ENCODE results near the gene KLK4. TPM values are rescaled to one million over a fixed set of nuclear protein-coding genes. Genes with fewer than 3 reads are reported as not detected.

The KLK4 gene
- total RNA-seq, 2 experiments from 2014 or later = not detected

DNA sequence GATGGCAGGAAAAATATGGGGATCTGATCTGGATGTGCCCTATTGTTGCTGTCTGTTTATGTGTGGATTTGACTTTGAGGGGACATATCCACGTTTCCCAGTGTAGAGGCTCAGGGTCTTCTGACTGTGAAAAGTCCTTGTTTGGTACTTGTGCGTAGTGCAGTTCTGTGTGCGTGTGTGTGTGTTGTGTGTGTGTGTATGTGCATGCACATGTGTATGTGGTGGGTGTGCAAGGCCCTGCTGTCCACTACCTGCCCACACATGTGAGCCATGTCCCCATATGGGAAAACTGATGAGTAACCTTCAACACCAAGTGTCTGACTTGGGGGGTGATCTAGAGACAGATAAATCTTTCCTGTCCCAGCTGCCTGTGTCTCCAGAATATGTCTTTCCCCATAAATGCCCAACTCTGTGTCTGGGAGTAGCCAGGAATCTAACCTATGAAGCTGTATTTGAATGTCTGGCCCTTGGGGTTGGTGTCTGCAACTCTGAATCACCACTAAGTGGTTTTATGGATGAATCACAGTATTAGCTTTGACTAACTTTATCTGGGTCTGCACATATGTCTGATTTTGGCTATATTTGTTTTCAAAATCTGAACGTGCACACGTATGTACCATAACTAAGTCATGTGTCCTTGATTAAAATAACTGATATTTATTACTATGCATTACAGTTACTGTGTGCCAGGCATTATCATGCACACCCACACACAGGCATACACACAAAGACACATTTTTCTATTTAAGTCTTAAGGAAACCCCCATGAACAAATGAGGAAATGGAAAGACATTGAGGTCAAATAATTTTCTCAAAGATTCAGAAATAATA is 20.6 kb downstream of the KLK4 start:
- no peak for ATAC-seq

DNA sequence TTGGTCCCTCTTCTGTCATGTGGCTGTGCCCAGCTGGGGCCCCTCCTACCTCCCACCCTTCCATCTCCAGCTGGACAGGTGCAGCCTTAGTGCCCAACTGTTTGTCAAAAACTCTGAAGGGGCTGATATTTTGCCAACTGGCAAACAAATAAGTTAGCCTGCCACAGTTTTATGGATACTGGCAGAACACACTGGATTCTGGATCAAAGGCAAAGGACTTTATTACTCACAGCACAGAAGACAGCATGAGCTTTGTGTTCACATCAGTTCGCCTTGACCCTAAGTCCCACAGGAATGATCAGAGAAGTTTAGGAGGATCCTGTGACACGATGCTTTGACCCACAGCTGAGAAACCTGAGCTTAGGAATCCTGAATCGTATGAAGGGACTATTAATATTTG is 21.6 kb downstream of the KLK4 start:
- H3K4me3 Mint-ChIP-seq = no peak overlapping the region
- CTCF ChIA-PET = no interaction called here
- ATAC-seq (no peak), DNase-seq (no peak)
- no peaks in the 10 kb centered on the region for H3K4me1 Mint-ChIP-seq
- no peaks in the 10 kb centered on the region for H3K36me3 Mint-ChIP-seq
- H3K9me3 Mint-ChIP-seq (ENCODE audit: low read depth) = no peaks in the 10 kb centered on the region
- H3K27ac Mint-ChIP-seq = no peak overlapping the region
- peaks cover 24% of the 10 kb centered on the region for H3K27me3 Mint-ChIP-seq

More for the DNA sequence above, 20.6 kb downstream of the KLK4 start:
- H3K4me1 Mint-ChIP-seq = no peaks in the 10 kb centered on the region
- peaks cover 2% of the 10 kb centered on the region for H3K9me3 Mint-ChIP-seq (ENCODE audit: low read depth)
- H3K27me3 Mint-ChIP-seq = peaks cover 21% of the 10 kb centered on the region
- H3K27ac Mint-ChIP-seq = no peak overlapping the region
- H3K36me3 Mint-ChIP-seq = no peaks in the 10 kb centered on the region
- no peak overlapping the region for H3K4me3 Mint-ChIP-seq
- CTCF ChIA-PET = interaction anchor here (1.0 kb wide), 1 partner anchor 31 kb away, joined by 3 read pairs; no protein-coding TSS in a partner anchor
- no peak for DNase-seq

GRCh38 chr19:50882188-50882587 is 29.0 kb downstream of the KLK4 start:
- Mint-ChIP-seq H3K9me3 (ENCODE audit: low read depth) (no peaks in the 10 kb centered on the region), H3K4me1 (peaks cover 3% of the 10 kb centered on the region), H3K27ac (no peak overlapping the region), H3K36me3 (no peaks in the 10 kb centered on the region), H3K4me3 (no peak overlapping the region), H3K27me3 (peaks cover 29% of the 10 kb centered on the region)
- DNase-seq (no peak), ATAC-seq (no peak)
- CTCF ChIA-PET = interaction anchor here (0.6 kb wide), 1 partner anchor 99 kb away, joined by 5 read pairs; no protein-coding TSS in a partner anchor

DNA sequence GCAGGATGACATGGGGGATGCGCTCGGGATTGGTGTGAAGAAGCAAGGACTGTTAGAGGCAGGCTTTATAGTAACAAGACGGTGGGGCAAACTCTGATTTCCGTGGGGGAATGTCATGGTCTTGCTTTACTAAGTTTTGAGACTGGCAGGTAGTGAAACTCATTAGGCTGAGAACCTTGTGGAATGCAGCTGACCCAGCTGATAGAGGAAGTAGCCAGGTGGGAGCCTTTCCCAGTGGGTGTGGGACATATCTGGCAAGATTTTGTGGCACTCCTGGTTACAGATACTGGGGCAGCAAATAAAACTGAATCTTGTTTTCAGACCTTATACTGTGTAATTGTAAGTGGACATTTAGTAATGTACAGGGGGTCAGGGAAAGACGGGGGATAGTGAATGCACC is 31.0 kb downstream of the KLK4 start:
- no peaks in the 10 kb centered on the region for H3K9me3 Mint-ChIP-seq (ENCODE audit: low read depth)
- ATAC-seq (no peak), DNase-seq (no peak)
- H3K4me3 Mint-ChIP-seq = no peak overlapping the region
- peaks cover 21% of the 10 kb centered on the region for H3K27me3 Mint-ChIP-seq
- H3K27ac Mint-ChIP-seq = no peak overlapping the region
- peaks cover 3% of the 10 kb centered on the region for H3K4me1 Mint-ChIP-seq
- CTCF ChIA-PET = no interaction called here
- no peaks in the 10 kb centered on the region for H3K36me3 Mint-ChIP-seq

DNA sequence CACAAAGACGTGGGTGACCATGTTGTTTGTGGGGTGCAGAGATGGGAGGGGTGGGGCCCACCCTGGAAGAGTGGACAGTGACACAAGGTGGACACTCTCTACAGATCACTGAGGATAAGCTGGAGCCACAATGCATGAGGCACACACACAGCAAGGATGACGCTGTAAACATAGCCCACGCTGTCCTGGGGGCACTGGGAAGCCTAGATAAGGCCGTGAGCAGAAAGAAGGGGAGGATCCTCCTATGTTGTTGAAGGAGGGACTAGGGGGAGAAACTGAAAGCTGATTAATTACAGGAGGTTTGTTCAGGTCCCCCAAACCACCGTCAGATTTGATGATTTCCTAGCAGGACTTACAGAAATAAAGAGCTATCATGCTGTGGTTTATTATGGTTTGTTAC is 32.3 kb downstream of the KLK4 start:
- CTCF ChIA-PET = interaction anchor here (0.6 kb wide), 1 partner anchor 43 kb away, joined by 3 read pairs; no protein-coding TSS in a partner anchor
- Mint-ChIP-seq H3K9me3 (ENCODE audit: low read depth) (no peaks in the 10 kb centered on the region), H3K27me3 (peaks cover 17% of the 10 kb centered on the region), H3K36me3 (no peaks in the 10 kb centered on the region), H3K27ac (no peak overlapping the region), H3K4me1 (peaks cover 3% of the 10 kb centered on the region), H3K4me3 (no peak overlapping the region)
- ATAC-seq = no peak
- DNase-seq = no peak

DNA sequence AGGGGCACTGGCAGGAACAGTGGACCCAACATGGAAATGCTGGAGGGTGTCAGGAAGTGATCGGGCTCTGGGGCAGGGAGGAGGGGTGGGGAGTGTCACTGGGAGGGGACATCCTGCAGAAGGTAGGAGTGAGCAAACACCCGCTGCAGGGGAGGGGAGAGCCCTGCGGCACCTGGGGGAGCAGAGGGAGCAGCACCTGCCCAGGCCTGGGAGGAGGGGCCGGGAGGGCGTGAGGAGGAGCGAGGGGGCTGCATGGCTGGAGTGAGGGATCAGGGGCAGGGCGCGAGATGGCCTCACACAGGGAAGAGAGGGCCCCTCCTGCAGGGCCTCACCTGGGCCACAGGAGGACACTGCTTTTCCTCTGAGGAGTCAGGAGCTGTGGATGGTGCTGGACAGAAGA is 33.9 kb downstream of the KLK4 start:
- DNase-seq (no peak), ATAC-seq (no peak)
- Mint-ChIP-seq H3K4me1 (peaks cover 3% of the 10 kb centered on the region), H3K4me3 (no peak overlapping the region), H3K27me3 (peaks cover 16% of the 10 kb centered on the region), H3K36me3 (no peaks in the 10 kb centered on the region), H3K27ac (no peak overlapping the region), H3K9me3 (ENCODE audit: low read depth) (no peaks in the 10 kb centered on the region)
- CTCF ChIA-PET = no interaction called here

GRCh38 chr19:50876456-50876855 is 34.7 kb downstream of the KLK4 start:
- ATAC-seq = no peak

GRCh38 chr19:50875795-50876422 is 35.3 kb downstream of the KLK4 start:
- Mint-ChIP-seq H3K27ac (no peak overlapping the region), H3K27me3 (peaks cover 25% of the 10 kb centered on the region), H3K4me1 (peaks cover 3% of the 10 kb centered on the region), H3K4me3 (no peak overlapping the region), H3K9me3 (ENCODE audit: low read depth) (no peaks in the 10 kb centered on the region), H3K36me3 (no peaks in the 10 kb centered on the region)
- CTCF ChIA-PET = interaction anchor here (1.1 kb wide), 1 partner anchor 46 kb away, joined by 3 read pairs; no protein-coding TSS in a partner anchor
- DNase-seq (no peak), ATAC-seq (no peak)

More at GRCh38 chr19:50876456-50876855, 34.7 kb downstream of the KLK4 start:
- no peak overlapping the region for H3K4me3 Mint-ChIP-seq
- peaks cover 20% of the 10 kb centered on the region for H3K27me3 Mint-ChIP-seq
- no peak overlapping the region for H3K27ac Mint-ChIP-seq
- DNase-seq = no peak
- H3K9me3 Mint-ChIP-seq (ENCODE audit: low read depth) = no peaks in the 10 kb centered on the region
- CTCF ChIA-PET = no interaction called here
- no peaks in the 10 kb centered on the region for H3K36me3 Mint-ChIP-seq
- peaks cover 3% of the 10 kb centered on the region for H3K4me1 Mint-ChIP-seq

DNA sequence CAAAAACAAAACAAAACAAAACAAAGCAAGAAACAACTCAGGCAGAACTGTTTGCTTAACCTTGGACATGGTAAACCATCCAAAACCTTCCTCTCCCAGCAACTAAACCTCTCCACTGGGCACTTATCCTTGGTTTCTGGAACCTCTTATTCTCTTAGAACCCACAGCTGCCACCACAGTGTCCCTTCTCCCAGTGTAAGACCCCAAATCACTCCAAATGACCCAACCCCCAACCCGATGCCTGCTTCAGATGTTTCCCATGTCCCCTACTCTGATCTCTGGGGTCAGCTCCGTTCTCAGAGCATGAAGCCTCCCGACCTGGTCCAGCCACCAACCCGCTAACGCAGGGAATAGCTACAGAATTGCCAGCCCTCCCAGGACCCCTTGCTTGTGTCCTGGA is 37.0 kb downstream of the KLK4 start:
- Mint-ChIP-seq H3K4me3 (no peak overlapping the region), H3K36me3 (no peaks in the 10 kb centered on the region), H3K9me3 (ENCODE audit: low read depth) (no peaks in the 10 kb centered on the region), H3K27ac (no peak overlapping the region), H3K4me1 (peaks cover 3% of the 10 kb centered on the region), H3K27me3 (peaks cover 17% of the 10 kb centered on the region)
- ATAC-seq (no peak), DNase-seq (no peak)
- CTCF ChIA-PET = no interaction called here

- H3K9me3 Mint-ChIP-seq (ENCODE audit: low read depth) = no peaks in the 10 kb centered on the region
- CTCF ChIA-PET = interaction anchor here (1.3 kb wide), 1 partner anchor 49 kb away, joined by 3 read pairs; no protein-coding TSS in a partner anchor
- no peak within 1 kb of the TSS for H3K27ac Mint-ChIP-seq
- no peak for DNase-seq
- peaks cover 17% of the 10 kb centered on the region for H3K27me3 Mint-ChIP-seq
- ATAC-seq = no peak
- H3K36me3 Mint-ChIP-seq = no peaks in the 10 kb centered on the region
- H3K4me1 Mint-ChIP-seq = no peaks in the 10 kb centered on the region
- H3K4me3 Mint-ChIP-seq = no peak within 1 kb of the TSS
Observed at GRCh38 chr19:50873056-50873455, 38.1 kb downstream of the KLK4 start, which contains the start of gene KLK2. TSS of gene KLK2 (plus strand) at chr19:50873439. CDS start at chr19:50873474, 35 bp downstream.

GRCh38 chr19:50870417-50871089 is 40.6 kb downstream of the KLK4 start:
- DNase-seq = peak; percentile 44
- CTCF ChIA-PET = interaction anchor here (0.6 kb wide), 1 partner anchor 63 kb away, joined by 3 read pairs; no protein-coding TSS in a partner anchor
- H3K4me1 Mint-ChIP-seq = no peaks in the 10 kb centered on the region
- H3K36me3 Mint-ChIP-seq = no peaks in the 10 kb centered on the region
- no peak overlapping the region for H3K4me3 Mint-ChIP-seq
- no peak for ATAC-seq
- H3K27ac Mint-ChIP-seq = no peak overlapping the region
- H3K27me3 Mint-ChIP-seq = peaks cover 26% of the 10 kb centered on the region
- no peaks in the 10 kb centered on the region for H3K9me3 Mint-ChIP-seq (ENCODE audit: low read depth)

DNA sequence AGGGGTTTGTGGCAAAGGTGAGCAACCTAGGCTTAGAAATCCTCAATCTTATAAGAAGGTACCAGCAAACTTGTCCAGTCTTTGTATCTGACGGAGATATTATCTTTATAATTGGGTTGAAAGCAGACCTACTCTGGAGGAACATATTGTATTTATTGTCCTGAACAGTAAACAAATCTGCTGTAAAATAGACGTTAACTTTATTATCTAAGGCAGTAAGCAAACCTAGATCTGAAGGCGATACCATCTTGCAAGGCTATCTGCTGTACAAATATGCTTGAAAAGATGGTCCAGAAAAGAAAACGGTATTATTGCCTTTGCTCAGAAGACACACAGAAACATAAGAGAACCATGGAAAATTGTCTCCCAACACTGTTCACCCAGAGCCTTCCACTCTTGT is 41.7 kb downstream of the KLK4 start:
- Mint-ChIP-seq H3K27ac (no peak overlapping the region), H3K4me3 (no peak overlapping the region), H3K9me3 (ENCODE audit: low read depth) (no peaks in the 10 kb centered on the region), H3K27me3 (peaks cover 29% of the 10 kb centered on the region), H3K36me3 (no peaks in the 10 kb centered on the region), H3K4me1 (no peaks in the 10 kb centered on the region)
- DNase-seq (no peak), ATAC-seq (no peak)
- CTCF ChIA-PET = no interaction called here

- ATAC-seq = no peak
- Mint-ChIP-seq H3K36me3 (no peaks in the 10 kb centered on the region), H3K4me3 (no peak overlapping the region), H3K27me3 (peaks cover 30% of the 10 kb centered on the region), H3K27ac (no peak overlapping the region), H3K9me3 (ENCODE audit: low read depth) (no peaks in the 10 kb centered on the region), H3K4me1 (no peaks in the 10 kb centered on the region)
- CTCF ChIA-PET = no interaction called here
- no peak for DNase-seq
Observed at GRCh38 chr19:50861496-50862286, 49.5 kb downstream of the KLK4 start.
